Frontal cortex (tissue), 4 donors: Measurements from ENCODE around the gene BARHL1. TPM values are rescaled to one million over a fixed set of nuclear protein-coding genes. Genes with fewer than 3 reads are reported as not detected.
"Not testable (repeated sequence)": the region's sequence is repeated elsewhere in the genome, so short reads cannot be mapped to it uniquely, and the experiment has no call there.

Experiments
- DNase-seq, 2 donors: peaks; one replicate each; pipeline ENCODE4 v3.0.0; 2012; ENCODE audit warnings: low spot score in 2 of 2
- FAIRE-seq: peaks from 2 replicates; lab custom pipeline; 2012; peaks lifted over from hg19 to GRCh38; lab: Jason Lieb, UNC
- total RNA-seq: library from RNA; depleted of rRNA; stranded (reverse); fragments of >200 nt; gene quantifications from one replicate; pipeline ENCODE4 v1.2.3, GENCODE V29; 2014
- donor health status: control.
- donor health status: control.
- donor health status: control.

BARHL1 gene
- total RNA-seq, 1 donor from 2014 or later, result not detected

- DNase-seq (no peak), FAIRE-seq (no peak)
These were observed 26.9 kb upstream of the BARHL1 start for GRCh38 chr9:132555528-132555927.

- FAIRE-seq (no peak), DNase-seq (no peak)
These were observed 26.2 kb upstream of the BARHL1 start for GRCh38 chr9:132556235-132556634.

- no peak for DNase-seq
- no peak for FAIRE-seq
These were observed 25.7 kb upstream of the BARHL1 start for GRCh38 chr9:132556714-132557113.

- no peak for DNase-seq
These were observed 25.2 kb upstream of the BARHL1 start for GRCh38 chr9:132557159-132557558.

GRCh38 chr9:132559711-132560110 is 22.7 kb upstream of the BARHL1 start:
- FAIRE-seq (no peak), DNase-seq (no peak)

More at GRCh38 chr9:132557159-132557558, 25.2 kb upstream of the BARHL1 start:
- FAIRE-seq, result no peak

- no peak for DNase-seq
- FAIRE-seq, result no peak
These were observed 21.7 kb upstream of the BARHL1 start for GRCh38 chr9:132560616-132561202.

GRCh38 chr9:132562306-132562573 is 20.2 kb upstream of the BARHL1 start:
- DNase-seq, result no peak
- FAIRE-seq, result no peak

- no peak for DNase-seq
- no peak for FAIRE-seq
These were observed 17.9 kb upstream of the BARHL1 start for GRCh38 chr9:132564526-132564925.

- FAIRE-seq, DNase-seq: not testable (repeated sequence)
These were observed 13.6 kb upstream of the BARHL1 start for GRCh38 chr9:132568787-132569186.

- no peak for FAIRE-seq
- DNase-seq, result no peak
These were observed 10.4 kb upstream of the BARHL1 start for GRCh38 chr9:132571806-132572600.

GRCh38 chr9:132572921-132573320 is 9.5 kb upstream of the BARHL1 start:
- FAIRE-seq, result no peak

GRCh38 chr9:132575005-132575609 is 7.3 kb upstream of the BARHL1 start:
- FAIRE-seq, result no peak

More at GRCh38 chr9:132572921-132573320, 9.5 kb upstream of the BARHL1 start:
- DNase-seq, result no peak

GRCh38 chr9:132575811-132576210 is 6.6 kb upstream of the BARHL1 start:
- FAIRE-seq (no peak), DNase-seq (no peak)

More at GRCh38 chr9:132575005-132575609, 7.3 kb upstream of the BARHL1 start:
- peak in 1 of 2 donors; percentile 91 for DNase-seq

- DNase-seq (no peak), FAIRE-seq (no peak)
These were observed 5.3 kb upstream of the BARHL1 start for GRCh38 chr9:132577119-132577518.

- DNase-seq (no peak), FAIRE-seq (no peak)
These were observed 4.0 kb upstream of the BARHL1 start for GRCh38 chr9:132578367-132578932.

- FAIRE-seq, result no peak
- no peak for DNase-seq
These were observed 3.0 kb upstream of the BARHL1 start for GRCh38 chr9:132579427-132579798.

- DNase-seq (no peak), FAIRE-seq (no peak)
These were observed 579 bp downstream of the BARHL1 start for GRCh38 chr9:132582786-132583583.

GRCh38 chr9:132583584-132584304 is 1.3 kb downstream of the BARHL1 start:
- no peak for DNase-seq
- no peak for FAIRE-seq
